NCI-H526 (cell line): Measurements from ENCODE around the gene CHCHD5.
A peak's percentile ranks its signal among the peaks of the same experiment; 100 is the strongest.
"Not testable (repeated sequence)": the region's sequence is repeated elsewhere in the genome, so short reads cannot be mapped to it uniquely, and the experiment has no call there.

Experiments
- DNase-seq, 2 experiments: peaks; one replicate each; lab custom pipeline; 2025; lab: John Stamatoyannopoulos, UW

Gene CHCHD5

DNA sequence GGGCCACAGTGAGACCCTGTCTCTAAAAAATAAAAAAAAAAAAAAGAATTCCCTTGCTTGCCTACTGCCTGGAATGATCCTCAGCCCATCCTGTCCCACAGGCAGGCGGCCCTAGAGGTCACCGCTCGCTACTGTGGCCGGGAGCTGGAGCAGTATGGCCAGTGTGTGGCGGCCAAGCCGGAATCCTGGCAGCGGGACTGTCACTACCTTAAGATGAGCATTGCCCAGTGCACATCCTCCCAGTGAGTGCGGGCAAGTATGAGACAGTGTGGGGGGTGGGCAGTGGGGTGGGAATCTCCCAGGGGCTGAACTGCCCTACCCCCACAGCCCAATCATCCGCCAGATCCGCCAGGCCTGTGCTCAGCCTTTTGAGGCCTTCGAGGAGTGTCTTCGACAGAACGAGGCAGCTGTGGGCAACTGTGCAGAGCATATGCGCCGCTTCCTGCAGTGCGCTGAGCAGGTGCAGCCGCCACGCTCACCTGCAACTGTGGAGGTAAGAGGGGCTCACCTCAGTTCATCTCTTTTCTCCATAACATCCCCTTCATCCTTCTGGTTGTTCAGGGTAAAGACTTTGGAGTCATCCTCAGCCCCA is 1.6 kb downstream of the CHCHD5 start:
- DNase-seq = no peak

- DNase-seq = no peak
Observed at GRCh38 chr2:112588611-112589045, 4.2 kb downstream of the CHCHD5 start.

- DNase-seq = no peak
Observed at GRCh38 chr2:112591413-112591812, 7.0 kb downstream of the CHCHD5 start.

DNA sequence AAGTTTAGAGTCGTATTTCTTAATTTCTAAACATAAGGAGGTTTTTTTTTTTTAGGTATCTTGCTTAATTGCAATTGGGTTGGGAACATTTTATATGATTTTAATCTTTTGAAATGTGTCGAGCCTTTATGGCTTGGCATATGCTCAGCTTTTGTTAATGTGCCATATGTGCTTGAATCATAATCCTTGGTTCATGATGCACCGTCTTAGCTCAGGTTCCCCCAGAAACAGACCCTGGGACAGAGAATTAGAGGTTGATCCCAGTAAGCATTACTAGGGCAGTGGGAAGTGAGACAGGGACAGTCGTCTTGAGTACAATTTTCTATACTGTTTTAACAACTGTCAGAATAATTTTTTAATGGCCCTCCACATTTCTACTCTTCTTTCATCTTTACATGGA is 9.3 kb downstream of the CHCHD5 start:
- DNase-seq = no peak

- DNase-seq = no peak
Observed at GRCh38 chr2:112597537-112598322, 13.3 kb downstream of the CHCHD5 start.

DNA sequence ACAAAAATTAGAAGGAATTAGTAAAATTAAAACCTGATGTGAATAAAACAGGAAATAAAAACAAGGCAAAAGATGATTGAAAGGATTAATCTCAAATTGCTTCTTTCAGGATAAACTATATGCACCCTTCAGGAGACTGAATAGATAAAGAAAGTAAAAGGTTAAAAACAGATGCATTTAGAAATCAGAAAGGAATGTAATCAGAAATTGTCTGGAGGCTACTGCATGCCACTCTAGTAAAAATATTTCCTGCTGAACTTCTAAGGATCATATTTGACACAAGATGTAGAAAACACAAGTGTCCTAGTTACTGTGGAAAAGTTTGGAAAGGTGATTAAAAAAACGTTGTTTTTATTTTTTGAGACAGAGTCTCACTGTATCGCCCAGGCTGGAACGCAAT is 16.2 kb downstream of the CHCHD5 start:
- DNase-seq = no peak

DNA sequence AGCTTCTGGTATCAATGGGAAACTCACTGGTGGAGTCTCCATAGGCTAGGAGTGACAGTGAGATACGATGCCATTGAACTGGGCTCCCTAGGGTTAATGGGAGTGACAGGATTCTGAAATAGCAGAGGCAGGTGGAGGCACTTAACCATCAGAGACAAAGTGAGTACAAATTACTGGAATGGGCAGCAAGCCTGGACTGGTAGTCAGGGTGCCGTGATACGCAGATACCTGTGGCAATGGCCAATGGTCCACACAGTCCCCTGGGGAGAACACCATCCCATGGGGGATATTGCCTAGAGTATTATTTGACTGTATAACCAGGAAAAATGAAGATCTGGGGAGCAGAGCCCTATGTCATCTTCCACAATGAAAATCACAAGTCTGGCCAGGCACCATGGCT is 17.3 kb downstream of the CHCHD5 start:
- DNase-seq = no peak

DNA sequence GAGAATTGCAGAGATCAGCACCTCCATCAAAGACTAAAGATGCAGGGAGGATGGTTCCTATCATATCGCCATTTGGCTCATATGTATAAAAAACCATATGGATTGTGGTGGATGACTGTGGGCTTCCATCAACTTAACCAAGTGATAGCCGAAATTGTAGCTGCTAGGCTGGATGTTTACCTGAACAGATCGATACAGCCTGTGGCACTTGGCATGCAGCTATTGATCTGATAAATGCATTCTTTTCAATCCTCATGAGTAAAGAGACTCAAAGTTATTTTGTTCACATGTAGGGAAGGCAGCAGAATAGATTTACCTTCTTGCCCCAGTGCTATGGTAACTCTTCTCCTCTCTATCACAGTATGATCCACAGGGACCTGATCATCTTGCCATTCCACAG is 18.5 kb downstream of the CHCHD5 start:
- DNase-seq = no peak

DNA sequence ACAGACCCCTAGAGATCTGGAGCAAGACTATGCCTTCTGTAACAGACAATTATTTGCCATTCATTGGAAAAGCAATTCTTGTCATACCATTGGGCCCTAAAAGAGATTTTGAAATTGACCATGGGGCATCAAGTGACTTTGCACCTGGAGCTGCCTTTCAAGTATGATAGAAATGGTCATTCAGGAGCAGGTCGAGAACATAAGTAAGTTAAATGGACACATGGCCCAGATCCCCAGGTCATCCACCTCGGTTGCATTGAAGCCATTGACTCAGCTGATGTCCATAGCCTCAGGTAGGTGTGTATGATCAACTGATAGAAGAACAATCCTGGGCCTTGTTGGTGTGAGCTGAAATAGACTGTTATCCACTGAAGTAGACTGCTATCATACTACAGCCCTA is 19.3 kb downstream of the CHCHD5 start:
- no peak for DNase-seq

GRCh38 chr2:112604952-112605351 is 20.5 kb downstream of the CHCHD5 start:
- DNase-seq = no peak

DNA sequence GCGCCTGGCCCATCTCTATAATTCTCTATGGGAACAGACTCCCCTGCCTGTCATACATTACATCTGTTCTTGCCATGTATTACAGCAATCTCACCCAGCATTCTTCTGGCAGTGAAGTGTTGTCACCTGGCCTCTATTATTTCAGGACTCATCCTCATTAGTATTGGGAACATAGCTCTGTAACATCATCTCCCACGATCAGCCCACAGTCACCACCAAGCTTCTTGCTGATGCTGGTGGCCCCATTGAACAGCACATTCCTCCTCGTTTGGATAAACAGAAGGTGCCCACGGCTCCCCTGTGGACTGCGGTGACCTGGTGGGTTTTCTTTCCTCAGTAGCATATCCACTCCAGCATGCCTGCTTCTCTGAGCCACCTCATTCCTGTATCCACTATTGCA is 21.5 kb downstream of the CHCHD5 start:
- DNase-seq = no peak

GRCh38 chr2:112606547-112606946 is 22.1 kb downstream of the CHCHD5 start:
- no peak for DNase-seq

DNA sequence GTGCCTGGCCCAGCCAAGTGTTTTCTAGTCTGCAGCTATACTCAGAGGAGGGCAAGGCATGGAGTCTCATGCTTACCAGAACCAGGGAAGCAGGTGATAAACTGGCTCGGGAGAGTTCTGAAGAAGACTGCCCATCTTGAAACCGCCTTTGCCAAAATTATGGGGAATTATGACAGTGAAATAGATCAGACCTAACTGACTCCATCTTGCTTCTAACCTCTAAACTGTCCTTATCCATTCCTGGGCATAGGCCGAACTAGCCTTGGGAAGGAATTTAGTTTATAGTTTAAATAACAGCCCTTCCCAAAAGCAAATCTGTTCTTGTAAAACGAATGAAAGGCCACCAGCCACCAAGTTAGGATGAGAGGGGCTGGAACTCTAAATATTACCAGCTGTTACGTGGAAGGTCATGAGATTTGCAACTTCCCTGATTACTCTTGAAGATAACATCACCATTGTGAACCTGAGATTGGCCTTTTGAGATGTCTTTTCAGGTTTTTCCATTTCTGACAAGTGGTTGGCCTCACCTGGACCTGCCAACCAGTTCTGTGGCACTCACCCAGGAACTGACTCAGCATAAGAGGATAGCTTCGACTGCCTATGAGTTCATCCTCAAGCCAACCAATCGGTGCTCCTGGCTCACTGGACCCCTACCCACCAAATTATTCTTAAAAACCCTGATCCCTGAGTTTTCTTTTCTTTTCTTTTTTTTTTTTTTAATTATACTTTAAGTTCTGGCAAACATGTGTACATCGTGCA is 23.4 kb downstream of the CHCHD5 start:
- DNase-seq = no peak

- not testable (repeated sequence) for DNase-seq
Observed at GRCh38 chr2:112609320-112609719, 24.9 kb downstream of the CHCHD5 start.

DNA sequence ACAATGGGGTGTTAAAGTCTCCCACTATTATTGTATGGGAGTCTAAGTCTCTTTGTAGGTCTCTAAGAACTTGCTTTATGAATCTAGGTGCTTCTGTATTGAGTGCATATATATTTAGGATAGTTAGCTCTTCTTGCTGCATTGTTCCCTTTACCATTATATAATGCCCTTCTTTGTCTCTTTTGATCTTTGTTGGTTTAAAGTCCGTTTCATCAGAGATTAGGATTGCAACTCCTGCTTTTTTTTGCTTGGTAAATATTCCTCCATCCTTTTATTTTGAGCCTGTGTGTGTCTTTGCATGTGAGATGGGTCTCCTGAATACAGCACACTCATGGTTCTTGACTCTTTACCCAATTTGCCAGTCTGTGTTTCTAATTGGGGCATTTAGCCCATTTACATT is 27.9 kb downstream of the CHCHD5 start:
- not testable (repeated sequence) for DNase-seq

DNA sequence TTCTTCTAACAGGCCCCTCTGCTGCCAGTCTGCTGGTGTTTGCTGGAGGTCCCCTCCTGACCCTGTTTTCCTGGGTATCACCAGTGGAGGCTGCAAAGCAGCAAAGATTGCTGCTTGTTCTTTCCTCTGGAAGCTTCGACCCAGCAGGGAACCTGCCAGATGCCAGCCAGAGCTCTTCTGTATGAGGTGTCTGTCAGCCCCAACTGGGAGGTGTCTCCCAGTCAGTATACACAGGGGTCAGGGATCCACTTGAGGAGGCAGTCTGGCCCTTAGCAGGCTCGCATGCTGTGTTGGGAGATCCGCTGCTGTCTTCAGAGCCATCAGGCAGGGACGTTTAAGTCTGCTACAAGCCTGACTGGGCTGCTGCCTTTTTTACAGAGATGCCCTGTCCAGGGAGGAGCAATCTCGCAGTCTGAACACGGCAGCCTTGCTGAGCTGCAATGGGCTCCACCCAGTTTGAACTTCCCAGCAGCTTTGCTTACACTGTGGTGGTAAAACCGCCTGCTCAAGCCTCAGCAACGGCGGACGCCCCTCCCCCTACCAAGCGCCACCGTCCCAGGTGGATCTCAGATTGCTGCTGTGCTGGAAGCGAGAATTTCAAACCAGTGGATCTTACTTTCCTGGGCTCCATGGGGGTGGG is 29.9 kb downstream of the CHCHD5 start:
- DNase-seq = peak; percentile 28 to 78

DNA sequence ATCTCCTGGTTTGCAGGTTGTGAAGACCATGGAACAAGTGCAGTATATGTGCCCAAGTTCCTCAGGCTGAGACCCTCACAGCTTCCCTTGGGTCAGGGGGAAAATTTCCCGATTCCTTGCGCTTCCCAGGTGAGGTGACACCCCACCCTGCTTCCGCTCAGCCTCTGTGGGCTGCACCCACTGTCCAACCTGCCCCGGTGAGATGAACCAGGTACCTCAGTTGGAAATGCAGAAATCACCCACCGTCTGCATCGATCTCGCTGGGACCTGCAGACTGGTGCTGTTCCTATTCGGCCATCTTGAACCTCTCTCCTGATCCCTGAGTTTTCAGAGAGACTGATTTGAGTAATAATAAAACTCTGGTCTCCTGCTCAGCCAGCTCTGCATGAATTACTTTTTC is 30.6 kb downstream of the CHCHD5 start:
- DNase-seq = no peak

DNA sequence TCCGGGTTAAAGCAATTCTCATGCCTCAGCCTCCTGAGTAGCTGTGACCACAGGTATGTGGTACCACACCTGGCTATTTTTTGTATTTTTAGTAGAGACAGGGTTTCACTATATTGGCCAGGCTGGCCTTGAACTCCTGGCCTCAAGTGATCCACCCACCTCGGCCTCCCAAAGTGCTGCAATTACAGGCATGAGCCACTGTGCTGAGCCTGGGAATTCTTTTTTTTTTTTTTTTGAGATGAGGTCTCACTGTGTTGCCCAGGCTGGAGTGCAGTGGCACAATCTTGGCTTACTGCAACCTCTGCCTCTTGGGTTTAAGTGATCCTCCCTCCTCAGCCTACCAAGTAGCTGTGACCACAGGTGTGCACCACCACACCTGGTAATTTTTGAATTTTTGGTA is 31.4 kb downstream of the CHCHD5 start:
- DNase-seq = not testable (repeated sequence)

DNA sequence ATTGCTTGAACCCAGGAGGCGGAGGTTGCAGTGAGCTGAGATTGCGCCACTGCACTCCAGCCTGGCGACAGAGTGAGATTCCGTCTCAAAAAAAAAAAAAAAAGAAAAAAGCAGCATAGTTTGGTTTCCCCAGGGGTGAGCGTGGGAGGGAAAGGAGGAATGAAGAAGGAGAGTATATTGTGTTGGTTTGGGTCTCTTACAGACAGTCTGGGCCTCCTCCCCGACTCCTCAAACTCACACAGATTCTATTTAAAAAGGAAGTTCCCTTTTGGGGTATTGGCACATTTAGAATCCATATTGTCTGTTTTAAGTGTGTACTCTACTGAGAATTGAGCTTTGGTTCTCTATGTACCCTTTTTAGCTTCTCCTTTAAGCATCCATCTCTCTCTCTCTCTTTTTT is 34.0 kb downstream of the CHCHD5 start:
- no peak for DNase-seq

DNA sequence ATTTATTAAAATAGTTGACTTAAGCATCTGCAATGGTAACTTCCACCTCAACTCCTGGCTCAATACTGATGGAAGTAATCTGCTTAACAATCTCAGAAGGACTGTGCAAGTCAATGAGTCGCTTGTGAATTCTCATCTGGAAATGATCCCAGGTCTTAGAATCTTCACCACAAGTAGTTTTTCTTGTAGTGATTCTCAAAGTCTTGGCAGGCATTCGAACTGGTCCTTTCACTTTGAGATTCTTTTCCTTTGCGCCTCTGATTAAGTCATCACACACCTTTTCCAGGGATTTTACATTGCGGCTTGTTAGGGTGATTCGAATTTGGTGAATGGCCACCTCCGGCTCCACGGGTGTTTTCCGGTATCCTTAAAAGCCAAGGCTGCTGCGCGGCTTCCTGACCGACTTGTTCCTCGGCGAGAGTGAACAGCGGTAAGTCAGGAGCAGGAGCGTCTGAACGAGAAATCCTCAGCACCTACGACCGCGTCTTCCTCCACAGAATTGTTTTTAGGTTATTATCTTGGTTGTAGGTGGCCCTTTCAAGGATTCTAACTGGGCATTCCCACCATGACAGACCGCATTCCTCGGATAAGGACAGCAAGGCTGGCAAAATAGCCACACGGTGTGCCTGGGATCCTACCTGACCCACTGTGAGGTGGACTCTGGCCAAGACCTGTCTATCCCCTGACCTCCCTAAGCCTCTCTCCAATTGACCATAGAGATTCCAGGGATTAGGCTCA is 37.5 kb downstream of the CHCHD5 start:
- DNase-seq = no peak

GRCh38 chr2:112622528-112622849 is 38.1 kb downstream of the CHCHD5 start:
- DNase-seq = no peak
